CD14-positive monocyte (primary cell): ENCODE results near the gene B4GALT2. TPM values are rescaled to one million over a fixed set of nuclear protein-coding genes. Genes with fewer than 3 reads are reported as not detected.
A peak's percentile ranks its signal among the peaks of the same experiment; 100 is the strongest.

Experiments
- DNase-seq, 3 donors: peaks; one replicate each; pipeline ENCODE4 v3.0.0-alpha.2; 2011 to 2022
- H2AFZ ChIP-seq: 2 replicates; pipeline ENCODE4 v1.6.0; 2012; ENCODE audit warnings: mild to moderate bottlenecking, low read depth, low read length, inconsistent platforms; ENCODE audit not compliant: insufficient read depth, poor library complexity, severe bottlenecking
- H3K27ac ChIP-seq, 2 donors: 1 replicate in 1 of 2; 2 replicates in 1 of 2; pipeline ENCODE4 v1.5.1; 2012 to 2013; ENCODE audit warnings: low read length in 2 of 2, control low read depth in 1 of 2, inconsistent platforms in 1 of 2, low read depth in 1 of 2, mild to moderate bottlenecking in 1 of 2
- H3K27me3 ChIP-seq, 2 donors: one replicate each; pipeline versions ENCODE4 v1.6.0 to v1.6.1; 2011 to 2013; ENCODE audit warnings: low read length in 2 of 2; ENCODE audit not compliant: control insufficient read depth in 2 of 2, insufficient read depth in 2 of 2
- H3K36me3 ChIP-seq, 2 donors: replicated peaks in 1 of 2; 1 replicate in 1 of 2; 2 replicates in 1 of 2; pipeline versions ENCODE4 v1.5.1 to v1.6.1; 2012 to 2013; ENCODE audit warnings: low read length in 2 of 2, control low read depth in 1 of 2, inconsistent platforms in 1 of 2, mild to moderate bottlenecking in 1 of 2; ENCODE audit not compliant: insufficient read depth in 2 of 2, control insufficient read depth in 1 of 2
- H3K4me1 ChIP-seq, 2 donors: 1 replicate in 1 of 2; 2 replicates in 1 of 2; pipeline versions ENCODE4 v1.5.1 to v1.6.1; 2012 to 2013; ENCODE audit warnings: low read length in 2 of 2, control low read depth in 1 of 2, inconsistent platforms in 1 of 2, mild to moderate bottlenecking in 1 of 2, moderate library complexity in 1 of 2; ENCODE audit not compliant: insufficient read depth in 2 of 2, control insufficient read depth in 1 of 2
- H3K4me2 ChIP-seq: replicated peaks from 2 replicates; pipeline ENCODE3; 2012; ENCODE audit warnings: low read length, moderate library complexity, mild to moderate bottlenecking; ENCODE audit not compliant: poor library complexity, severe bottlenecking; ENCODE audit errors: extremely low read depth
- H3K4me3 ChIP-seq, 3 experiments: fragments of 200-600 bp in 1 of 3; sonication (generic) in 1 of 3; replicated peaks in 1 of 3; 1 replicate in 2 of 3; 2 replicates in 1 of 3; pipeline ENCODE4 v1.5.1; 2011 to 2013; ENCODE audit warnings: low read length in 3 of 3, mild to moderate bottlenecking in 3 of 3, control low read depth in 2 of 3, low read depth in 2 of 3, inconsistent platforms in 1 of 3, moderate library complexity in 1 of 3
- H3K79me2 ChIP-seq: 2 replicates; pipeline ENCODE4 v1.6.0; 2012; ENCODE audit warnings: mild to moderate bottlenecking, control low read depth, inconsistent platforms, low read length, moderate library complexity; ENCODE audit not compliant: insufficient read depth
- H3K9ac ChIP-seq: 2 replicates; pipeline ENCODE4 v1.6.0; 2017; ENCODE audit warnings: low read length, mild to moderate bottlenecking; ENCODE audit not compliant: insufficient read depth, poor library complexity, severe bottlenecking
- H3K9me3 ChIP-seq, 2 donors: replicated peaks in 1 of 2; 1 replicate in 1 of 2; 2 replicates in 1 of 2; pipeline versions ENCODE4 v1.5.1 to v1.6.1; 2012 to 2013; ENCODE audit warnings: low read length in 2 of 2, control low read depth in 1 of 2; ENCODE audit not compliant: control insufficient read depth in 1 of 2, insufficient read depth in 1 of 2
- H4K20me1 ChIP-seq: 2 replicates; pipeline ENCODE4 v1.6.0; 2012; ENCODE audit warnings: mild to moderate bottlenecking, low read length, control low read depth, moderate library complexity; ENCODE audit not compliant: insufficient read depth
- H3K27ac Mint-ChIP-seq, 7 donors: one replicate each; pipeline ENCODE4 v1.8.0; 2020; ENCODE audit warnings: mild to moderate bottlenecking in 7 of 7, mixed read lengths in 7 of 7, moderate library complexity in 6 of 7, inconsistent platforms in 2 of 7
- H3K27me3 Mint-ChIP-seq, 3 donors: one replicate each; pipeline ENCODE4 v1.8.0; 2021 to 2022; ENCODE audit warnings: low read depth in 3 of 3, mild to moderate bottlenecking in 3 of 3, mixed read lengths in 3 of 3, moderate library complexity in 3 of 3, inconsistent platforms in 1 of 3
- H3K36me3 Mint-ChIP-seq, 2 donors: one replicate each; pipeline ENCODE4 v1.8.0; 2020; ENCODE audit warnings: mixed read lengths in 2 of 2, inconsistent platforms in 1 of 2, mild to moderate bottlenecking in 1 of 2
- H3K4me1 Mint-ChIP-seq: one replicate; pipeline ENCODE4 v1.8.0; 2020; ENCODE audit warnings: mild to moderate bottlenecking, mixed read lengths
- H3K4me3 Mint-ChIP-seq, 2 donors: one replicate each; pipeline ENCODE4 v1.8.0; 2020; ENCODE audit warnings: mild to moderate bottlenecking in 2 of 2, mixed read lengths in 2 of 2, moderate library complexity in 1 of 2
- H3K9me3 Mint-ChIP-seq, 7 donors: one replicate each; pipeline ENCODE4 v1.8.0; 2020 to 2022; ENCODE audit warnings: mixed read lengths in 7 of 7, mild to moderate bottlenecking in 6 of 7, moderate library complexity in 6 of 7, inconsistent platforms in 2 of 7
- WGBS: methylation state at CpG from one replicate; pipeline ENCODE4 v1.1.5; 2013; ENCODE audit warnings: missing lambda C conversion rate; ENCODE audit not compliant: insufficient coverage; 5-methylcytosine and 5-hydroxymethylcytosine counted together
- intact Hi-C, 2 donors: fragments of 100-400 bp; cut with micrococcal nuclease; formaldehyde crosslinking; loops; one replicate each; pipeline versions ENCODE4 v1.15.0 to v1.15.1; 2023
- polyA plus RNA-seq, 3 donors: library from polyadenylated mRNA; depleted of rRNA in 1 of 3; unstranded in 2 of 3; stranded (reverse) in 1 of 3; fragments of 300-500 nt in 2 of 3; fragments of >200 nt in 1 of 3; fragmentation: Illumina TruSeq in 2 of 3; gene quantifications; 1 replicate in 2 of 3; 2 replicates in 1 of 3; pipeline ENCODE4 v1.2.3, GENCODE V29; 2012 to 2021
- TF ChIP-seq, protein P1 (sequence below): fragments of 200-600 bp; IDR thresholded peaks from one replicate; pipeline ENCODE4 v1.8.0; 2022; ENCODE audit warnings: antibody characterized with exemption, mild to moderate bottlenecking

The B4GALT2 gene
- polyA plus RNA-seq, 3 donors: 0.30 to 0.35 TPM; not detected in 1

DNA sequence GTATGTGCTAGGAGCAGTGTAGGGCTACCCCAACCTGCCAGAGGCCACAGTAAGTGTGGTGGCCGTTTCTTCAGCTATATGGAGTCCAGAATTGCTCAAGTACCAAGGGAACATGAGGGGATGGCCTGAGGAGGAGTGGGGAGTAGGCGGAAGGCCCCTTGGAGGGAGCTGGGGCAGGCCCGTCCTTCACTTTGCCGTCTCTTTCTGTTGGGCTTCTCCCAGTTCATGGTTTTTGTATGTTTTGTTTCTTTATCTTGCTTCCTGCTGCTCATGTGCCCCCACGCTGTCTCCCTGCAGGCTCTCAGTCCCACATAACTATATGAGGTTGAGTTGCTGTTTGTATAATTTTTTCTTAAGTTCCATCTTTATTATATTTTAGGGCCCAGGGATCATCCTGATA, 15.1 kb upstream of the B4GALT2 start:
- no peak overlapping the region for H2AFZ ChIP-seq
- Mint-ChIP-seq H3K9me3 (peaks cover 0 to 2% (median 0%) of the 10 kb centered on the region in 7 donors), H3K27me3 (peaks cover 0 to 1% (median 0%) of the 10 kb centered on the region in 3 donors), H3K36me3 (peaks cover 33 to 45% of the 10 kb centered on the region in 2 donors), H3K4me3 (no peak overlapping the region), H3K27ac (no peak overlapping the region), H3K4me1 (no peaks in the 10 kb centered on the region)
- H3K9me3 ChIP-seq: no peaks in the 10 kb centered on the region
- DNase-seq: no peak
- H3K36me3 ChIP-seq: peaks cover 35 to 76% of the 10 kb centered on the region in 2 donors
- H3K27ac ChIP-seq: peak overlapping the region in 1 of 2 donors; percentile 38
- H3K9ac ChIP-seq: no peak overlapping the region
- no peaks in the 10 kb centered on the region for H3K27me3 ChIP-seq
- peaks cover 20 to 22% of the 10 kb centered on the region in 2 donors for H3K4me1 ChIP-seq
- no peaks in the 10 kb centered on the region for H3K79me2 ChIP-seq
- intact Hi-C loops: no loop called here
- TF ChIP-seq, protein P1, sequence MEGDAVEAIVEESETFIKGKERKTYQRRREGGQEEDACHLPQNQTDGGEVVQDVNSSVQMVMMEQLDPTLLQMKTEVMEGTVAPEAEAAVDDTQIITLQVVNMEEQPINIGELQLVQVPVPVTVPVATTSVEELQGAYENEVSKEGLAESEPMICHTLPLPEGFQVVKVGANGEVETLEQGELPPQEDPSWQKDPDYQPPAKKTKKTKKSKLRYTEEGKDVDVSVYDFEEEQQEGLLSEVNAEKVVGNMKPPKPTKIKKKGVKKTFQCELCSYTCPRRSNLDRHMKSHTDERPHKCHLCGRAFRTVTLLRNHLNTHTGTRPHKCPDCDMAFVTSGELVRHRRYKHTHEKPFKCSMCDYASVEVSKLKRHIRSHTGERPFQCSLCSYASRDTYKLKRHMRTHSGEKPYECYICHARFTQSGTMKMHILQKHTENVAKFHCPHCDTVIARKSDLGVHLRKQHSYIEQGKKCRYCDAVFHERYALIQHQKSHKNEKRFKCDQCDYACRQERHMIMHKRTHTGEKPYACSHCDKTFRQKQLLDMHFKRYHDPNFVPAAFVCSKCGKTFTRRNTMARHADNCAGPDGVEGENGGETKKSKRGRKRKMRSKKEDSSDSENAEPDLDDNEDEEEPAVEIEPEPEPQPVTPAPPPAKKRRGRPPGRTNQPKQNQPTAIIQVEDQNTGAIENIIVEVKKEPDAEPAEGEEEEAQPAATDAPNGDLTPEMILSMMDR: no peak
- no peaks in the 10 kb centered on the region for H4K20me1 ChIP-seq
- WGBS: 52% methylated on average over 4 of the region's 5 CpGs
- no peak overlapping the region for H3K4me2 ChIP-seq
- H3K4me3 ChIP-seq: no peak overlapping the region

DNA sequence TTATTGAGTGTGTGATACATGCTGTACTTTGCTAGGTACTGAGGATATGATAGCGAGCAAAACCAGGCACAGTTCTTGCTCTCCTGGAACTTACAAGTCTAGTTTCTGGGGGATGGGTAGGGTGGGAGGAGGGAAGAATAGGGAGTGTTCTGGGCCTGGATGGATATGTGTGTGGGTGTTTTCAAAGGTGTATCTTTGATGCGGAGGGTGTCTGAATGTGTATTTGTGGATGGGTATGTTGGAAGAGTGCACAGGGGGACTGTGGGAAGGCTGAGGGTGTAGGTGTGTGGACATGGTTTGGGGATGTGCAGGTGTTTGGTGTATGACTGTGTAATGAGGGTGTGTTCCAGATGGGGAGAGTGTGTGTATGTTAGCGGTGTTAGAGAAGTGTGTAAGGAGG, 13.7 kb upstream of the B4GALT2 start:
- no peak overlapping the region for H3K27ac ChIP-seq
- WGBS: 98% methylated on average over 3 of the region's 3 CpGs
- peaks cover 26 to 31% of the 10 kb centered on the region in 2 donors for H3K4me1 ChIP-seq
- H3K4me1 Mint-ChIP-seq: peaks cover 9% of the 10 kb centered on the region
- H3K27me3 Mint-ChIP-seq: peaks cover 0 to 1% (median 0%) of the 10 kb centered on the region in 3 donors
- H4K20me1 ChIP-seq: no peaks in the 10 kb centered on the region
- H3K4me3 ChIP-seq: no peak overlapping the region
- no peaks in the 10 kb centered on the region for H3K27me3 ChIP-seq
- peaks cover 4% of the 10 kb centered on the region for H3K79me2 ChIP-seq
- H3K36me3 ChIP-seq: peaks cover 23 to 61% of the 10 kb centered on the region in 2 donors
- H3K4me2 ChIP-seq: no peak overlapping the region
- TF ChIP-seq, protein P1: no peak
- H3K4me3 Mint-ChIP-seq: no peak overlapping the region
- H3K36me3 Mint-ChIP-seq: peaks cover 28 to 38% of the 10 kb centered on the region in 2 donors
- no peaks in the 10 kb centered on the region for H3K9me3 ChIP-seq
- intact Hi-C loops: no loop called here
- H2AFZ ChIP-seq: no peak overlapping the region
- H3K9me3 Mint-ChIP-seq: peaks cover 0 to 2% (median 0%) of the 10 kb centered on the region in 7 donors
- no peak for DNase-seq
- H3K9ac ChIP-seq: no peak overlapping the region
- H3K27ac Mint-ChIP-seq: no peak overlapping the region
